Loucy (cell line): ENCODE results near the gene POLD1.
A peak's percentile ranks its signal among the peaks of the same experiment; 100 is the strongest.

Experiments
- H2AFZ ChIP-seq: fragments of 200-600 bp; sonication (generic); 2 replicates; pipeline ENCODE4 v1.6.0; 2016; ENCODE audit warnings: antibody characterized with exemption, mild to moderate bottlenecking, low read length, moderate library complexity
- H3F3A ChIP-seq: fragments of 200-600 bp; 2 replicates; pipeline ENCODE4 v1.6.0; 2016; ENCODE audit warnings: antibody characterized with exemption, low read depth, mild to moderate bottlenecking
- H3K27me3 ChIP-seq: fragments of 200-600 bp; sonication (generic); 2 replicates; pipeline ENCODE4 v1.6.1; 2014; ENCODE audit warnings: low read length, mild to moderate bottlenecking; ENCODE audit not compliant: insufficient read depth, poor library complexity, severe bottlenecking
- H3K36me3 ChIP-seq: fragments of 200-600 bp; sonication (generic); 2 replicates; pipeline ENCODE4 v1.6.1; 2016; ENCODE audit warnings: low read length; ENCODE audit not compliant: insufficient read depth
- H3K4me1 ChIP-seq: fragments of 200-600 bp; sonication (generic); 2 replicates; pipeline ENCODE4 v1.5.1; 2014; ENCODE audit warnings: low read length, mild to moderate bottlenecking; ENCODE audit not compliant: insufficient read depth, poor library complexity, severe bottlenecking
- H3K4me2 ChIP-seq: fragments of 200-600 bp; sonication (generic); 2 replicates; pipeline ENCODE4 v1.6.0; 2014; ENCODE audit warnings: antibody characterized with exemption, low read length, low read depth, mild to moderate bottlenecking; ENCODE audit not compliant: poor library complexity, severe bottlenecking
- H3K4me3 ChIP-seq: fragments of 200-600 bp; sonication (generic); 2 replicates; pipeline ENCODE4 v1.5.1; 2014; ENCODE audit warnings: low read length, mild to moderate bottlenecking, mixed read lengths; ENCODE audit not compliant: poor library complexity, severe bottlenecking
- H3K79me2 ChIP-seq: fragments of 200-600 bp; sonication (generic); 2 replicates; pipeline ENCODE4 v1.6.1; 2014; ENCODE audit warnings: low read length; ENCODE audit not compliant: insufficient read depth
- H3K9ac ChIP-seq: fragments of 200-600 bp; sonication (generic); 2 replicates; pipeline ENCODE4 v1.6.0; 2014; ENCODE audit warnings: mild to moderate bottlenecking, low read depth, low read length, moderate library complexity; ENCODE audit not compliant: poor library complexity, severe bottlenecking
- H3K9me2 ChIP-seq: fragments of 200-600 bp; sonication (generic); replicated peaks from 2 replicates; pipeline ENCODE4 v1.6.1; 2016; ENCODE audit warnings: low read depth, low read length, mixed read lengths
- H3K9me3 ChIP-seq: fragments of 200-600 bp; sonication (generic); 2 replicates; pipeline ENCODE4 v1.6.1; 2014; ENCODE audit warnings: mild to moderate bottlenecking, antibody characterized with exemption, low read length, low read depth; ENCODE audit not compliant: insufficient read depth
- H4K20me1 ChIP-seq: fragments of 200-600 bp; sonication (generic); 2 replicates; pipeline ENCODE4 v1.6.0; 2014; ENCODE audit warnings: antibody characterized with exemption, low read length, mild to moderate bottlenecking; ENCODE audit not compliant: insufficient read depth, poor library complexity, severe bottlenecking
- EZH2phosphoT487 ChIP-seq: fragments of 200-600 bp; IDR thresholded peaks from 2 replicates; pipeline ENCODE4 v1.6.1; 2018; ENCODE audit warnings: antibody characterized with exemption, mild to moderate bottlenecking, moderate library complexity, borderline replicate concordance
- TF ChIP-seq, protein P1 (sequence below): fragments of 200-600 bp; sonication (generic); conservative IDR thresholded peaks from 2 replicates; pipeline ENCODE4 v1.5.1; 2014; ENCODE audit warnings: mild to moderate bottlenecking, antibody characterized with exemption, low read length

The POLD1 gene

DNA sequence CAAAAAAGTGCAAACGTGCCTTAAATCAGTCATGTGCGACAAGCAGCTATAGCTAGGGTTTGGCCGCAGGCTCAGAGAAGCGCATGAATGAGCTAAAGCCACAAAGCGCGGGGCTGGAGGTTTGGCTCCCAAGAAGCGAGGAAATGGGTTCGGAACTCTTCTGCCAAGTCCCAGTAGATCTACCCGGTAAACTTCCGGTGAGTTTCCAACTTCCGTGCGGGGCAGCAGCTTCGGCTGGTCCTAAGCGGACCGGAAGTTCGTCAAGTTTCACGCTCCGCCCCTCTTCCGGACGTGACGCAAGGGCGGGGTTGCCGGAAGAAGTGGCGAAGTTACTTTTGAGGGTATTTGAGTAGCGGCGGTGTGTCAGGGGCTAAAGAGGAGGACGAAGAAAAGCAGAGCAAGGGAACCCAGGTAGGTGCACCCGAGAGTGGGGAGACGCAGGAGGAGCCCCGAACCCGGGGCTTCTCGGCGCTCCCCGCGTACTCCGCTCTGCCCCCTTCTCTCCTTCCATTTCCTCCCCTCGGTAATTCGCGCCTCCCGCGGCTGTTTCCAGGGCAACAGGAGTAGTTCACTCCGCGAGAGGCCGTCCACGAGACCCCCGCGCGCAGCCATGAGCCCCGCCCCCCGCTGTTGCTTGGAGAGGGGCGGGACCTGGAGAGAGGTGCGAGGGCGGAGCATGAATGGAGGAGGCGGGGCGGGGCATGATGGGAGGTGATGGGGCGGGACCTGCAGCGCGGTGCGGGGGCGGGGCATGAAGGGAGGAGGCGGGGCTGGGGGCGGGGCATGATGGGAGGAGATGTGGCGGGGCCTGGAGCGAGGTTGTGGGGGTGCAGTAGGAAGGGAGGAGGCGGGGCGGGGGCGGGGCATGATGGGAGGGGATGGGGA is 7.7 kb upstream of the POLD1 start, which contains the start of gene NR1H2:
TSS of gene NR1H2 (plus strand) at position 292 of the 885 bp plus-strand sequence. CDS start 1,149 bp downstream, outside the sequence.
- TF ChIP-seq, protein P1, sequence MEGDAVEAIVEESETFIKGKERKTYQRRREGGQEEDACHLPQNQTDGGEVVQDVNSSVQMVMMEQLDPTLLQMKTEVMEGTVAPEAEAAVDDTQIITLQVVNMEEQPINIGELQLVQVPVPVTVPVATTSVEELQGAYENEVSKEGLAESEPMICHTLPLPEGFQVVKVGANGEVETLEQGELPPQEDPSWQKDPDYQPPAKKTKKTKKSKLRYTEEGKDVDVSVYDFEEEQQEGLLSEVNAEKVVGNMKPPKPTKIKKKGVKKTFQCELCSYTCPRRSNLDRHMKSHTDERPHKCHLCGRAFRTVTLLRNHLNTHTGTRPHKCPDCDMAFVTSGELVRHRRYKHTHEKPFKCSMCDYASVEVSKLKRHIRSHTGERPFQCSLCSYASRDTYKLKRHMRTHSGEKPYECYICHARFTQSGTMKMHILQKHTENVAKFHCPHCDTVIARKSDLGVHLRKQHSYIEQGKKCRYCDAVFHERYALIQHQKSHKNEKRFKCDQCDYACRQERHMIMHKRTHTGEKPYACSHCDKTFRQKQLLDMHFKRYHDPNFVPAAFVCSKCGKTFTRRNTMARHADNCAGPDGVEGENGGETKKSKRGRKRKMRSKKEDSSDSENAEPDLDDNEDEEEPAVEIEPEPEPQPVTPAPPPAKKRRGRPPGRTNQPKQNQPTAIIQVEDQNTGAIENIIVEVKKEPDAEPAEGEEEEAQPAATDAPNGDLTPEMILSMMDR: no peak
- no peak for TF ChIP-seq EZH2phosphoT487
- Histone ChIP-seq H3K4me3 (peak within 1 kb of the TSS; percentile 95), H3K27me3 (no peaks in the 10 kb centered on the region), H3K9me3 (no peaks in the 10 kb centered on the region), H3K9ac (peak within 1 kb of the TSS; percentile 86), H3K36me3 (peaks cover 24% of the 10 kb centered on the region; the same call in 1 of the 2 replicates), H3K4me2 (peak within 1 kb of the TSS; percentile 61), H3K79me2 (peaks cover 13% of the 10 kb centered on the region; the same call in 1 of the 2 replicates), H3K4me1 (peaks cover 10% of the 10 kb centered on the region), H3F3A (no peaks in the 10 kb centered on the region), H4K20me1 (peaks cover 18% of the 10 kb centered on the region), H3K9me2 (no peaks in the 10 kb centered on the region), H2AFZ (peak within 1 kb of the TSS; percentile 93)

DNA sequence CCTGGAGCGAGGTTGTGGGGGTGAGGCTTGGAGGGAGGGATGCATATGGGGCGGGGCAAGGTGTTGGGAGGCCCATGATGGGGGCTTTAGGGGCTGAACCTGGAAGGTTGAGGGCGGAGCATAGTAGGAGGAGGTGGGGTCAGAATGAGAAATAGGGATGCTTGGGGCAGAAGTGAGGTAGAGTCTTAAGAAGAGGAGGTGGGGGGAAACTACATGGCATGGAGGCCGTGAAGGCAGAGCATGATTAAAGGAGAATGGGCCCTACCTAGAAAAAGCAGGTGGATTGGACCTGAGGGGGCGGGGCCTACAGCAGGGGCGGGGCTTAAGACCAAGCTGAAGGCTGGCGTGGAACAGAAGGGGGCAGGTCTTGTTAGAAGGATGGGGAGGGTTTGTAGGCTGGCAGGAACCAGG is 7.1 kb upstream of the POLD1 start:
- Histone ChIP-seq H4K20me1 (peaks cover 18% of the 10 kb centered on the region), H2AFZ (no peak overlapping the region), H3K9me2 (no peaks in the 10 kb centered on the region), H3K4me2 (peak overlapping the region; percentile 51), H3K79me2 (peaks cover 13% of the 10 kb centered on the region; the same call in 1 of the 2 replicates), H3K36me3 (peaks cover 28% of the 10 kb centered on the region; the same call in 1 of the 2 replicates), H3F3A (no peaks in the 10 kb centered on the region), H3K27me3 (no peaks in the 10 kb centered on the region), H3K9me3 (no peaks in the 10 kb centered on the region), H3K4me1 (peaks cover 10% of the 10 kb centered on the region), H3K9ac (no peak overlapping the region), H3K4me3 (peak overlapping the region; percentile 95)
- TF ChIP-seq, protein P1: no peak
- no peak for TF ChIP-seq EZH2phosphoT487

DNA sequence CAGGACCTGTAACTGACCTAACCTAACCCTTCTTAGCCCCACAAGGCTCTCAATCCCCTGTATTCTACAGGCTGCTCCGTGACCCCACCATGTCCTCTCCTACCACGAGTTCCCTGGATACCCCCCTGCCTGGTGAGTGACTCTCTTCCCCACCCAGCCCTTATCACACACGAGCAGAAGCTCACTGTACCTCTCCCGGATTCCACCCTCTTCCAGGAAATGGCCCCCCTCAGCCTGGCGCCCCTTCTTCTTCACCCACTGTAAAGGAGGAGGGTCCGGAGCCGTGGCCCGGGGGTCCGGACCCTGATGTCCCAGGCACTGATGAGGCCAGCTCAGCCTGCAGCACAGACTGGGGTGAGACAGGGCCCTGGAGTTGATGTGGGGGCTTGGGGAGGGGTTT is 6.6 kb upstream of the POLD1 start:
- Histone ChIP-seq H3K27me3 (no peaks in the 10 kb centered on the region), H3K4me3 (peak overlapping the region; percentile 95), H3K4me2 (peak overlapping the region; percentile 51), H3K9me2 (no peaks in the 10 kb centered on the region), H3K9me3 (no peaks in the 10 kb centered on the region), H3K79me2 (peaks cover 13% of the 10 kb centered on the region; the same call in 1 of the 2 replicates), H2AFZ (no peak overlapping the region), H4K20me1 (peaks cover 18% of the 10 kb centered on the region), H3K9ac (no peak overlapping the region), H3F3A (no peaks in the 10 kb centered on the region), H3K36me3 (peaks cover 28% of the 10 kb centered on the region; the same call in 1 of the 2 replicates), H3K4me1 (peaks cover 10% of the 10 kb centered on the region)
- no peak for TF ChIP-seq EZH2phosphoT487
- TF ChIP-seq, protein P1: no peak
